ENCODE data around the gene TNK2.
"Not testable (repeated sequence)": the region's sequence is repeated elsewhere in the genome, so short reads cannot be mapped to it uniquely, and the experiment has no call there.

Gene TNK2

GRCh38 chr3:195870442-195870841 lies 37.9 kb downstream of the TNK2 start:
- no peak for DNase-seq (ENCODE audit: low spot score)

GRCh38 chr3:195869413-195870001 lies 38.8 kb downstream of the TNK2 start:
- no peak for DNase-seq (ENCODE audit: low spot score)

GRCh38 chr3:195868866-195869412 lies 39.4 kb downstream of the TNK2 start:
- no peak for DNase-seq (ENCODE audit: low spot score)

GRCh38 chr3:195868336-195868865 lies 40.0 kb downstream of the TNK2 start:
- DNase-seq (ENCODE audit: low spot score): no peak

GRCh38 chr3:195867631-195868335 lies 40.6 kb downstream of the TNK2 start:
- DNase-seq (ENCODE audit: low spot score): no peak

GRCh38 chr3:195866686-195867511 lies 41.5 kb downstream of the TNK2 start:
- DNase-seq (ENCODE audit: low spot score): no peak

- no peak for DNase-seq (ENCODE audit: low spot score)
These were observed 42.6 kb downstream of the TNK2 start for GRCh38 chr3:195865752-195866151.

- DNase-seq (ENCODE audit: low spot score): peak; percentile 53
These were observed 45.0 kb downstream of the TNK2 start for GRCh38 chr3:195863121-195864061.

- not testable (repeated sequence) for DNase-seq (ENCODE audit: low spot score)
These were observed 46.0 kb downstream of the TNK2 start for GRCh38 chr3:195862318-195862717.

- DNase-seq (ENCODE audit: low spot score): no peak
These were observed 47.9 kb downstream of the TNK2 start for GRCh38 chr3:195860456-195860855.

GRCh38 chr3:195859846-195860411 lies 48.4 kb downstream of the TNK2 start:
- no peak for DNase-seq (ENCODE audit: low spot score)

- DNase-seq (ENCODE audit: low spot score): peak; percentile 85
These were observed 49.1 kb downstream of the TNK2 start for GRCh38 chr3:195859061-195859845.

- no peak for DNase-seq (ENCODE audit: low spot score)
These were observed 51.8 kb downstream of the TNK2 start for GRCh38 chr3:195856410-195857084.

- no peak for DNase-seq (ENCODE audit: low spot score)
These were observed 52.6 kb downstream of the TNK2 start for GRCh38 chr3:195855471-195856409.

GRCh38 chr3:195854628-195855294 lies 53.6 kb downstream of the TNK2 start:
- no peak for DNase-seq (ENCODE audit: low spot score)

GRCh38 chr3:195853996-195854395 lies 54.4 kb downstream of the TNK2 start:
- no peak for DNase-seq (ENCODE audit: low spot score)

GRCh38 chr3:195853036-195853435 lies 55.3 kb downstream of the TNK2 start:
- DNase-seq (ENCODE audit: low spot score): no peak

Data from COLO829 (cell line).